Measurements from ENCODE around the gene NANOGP8.

DNA sequence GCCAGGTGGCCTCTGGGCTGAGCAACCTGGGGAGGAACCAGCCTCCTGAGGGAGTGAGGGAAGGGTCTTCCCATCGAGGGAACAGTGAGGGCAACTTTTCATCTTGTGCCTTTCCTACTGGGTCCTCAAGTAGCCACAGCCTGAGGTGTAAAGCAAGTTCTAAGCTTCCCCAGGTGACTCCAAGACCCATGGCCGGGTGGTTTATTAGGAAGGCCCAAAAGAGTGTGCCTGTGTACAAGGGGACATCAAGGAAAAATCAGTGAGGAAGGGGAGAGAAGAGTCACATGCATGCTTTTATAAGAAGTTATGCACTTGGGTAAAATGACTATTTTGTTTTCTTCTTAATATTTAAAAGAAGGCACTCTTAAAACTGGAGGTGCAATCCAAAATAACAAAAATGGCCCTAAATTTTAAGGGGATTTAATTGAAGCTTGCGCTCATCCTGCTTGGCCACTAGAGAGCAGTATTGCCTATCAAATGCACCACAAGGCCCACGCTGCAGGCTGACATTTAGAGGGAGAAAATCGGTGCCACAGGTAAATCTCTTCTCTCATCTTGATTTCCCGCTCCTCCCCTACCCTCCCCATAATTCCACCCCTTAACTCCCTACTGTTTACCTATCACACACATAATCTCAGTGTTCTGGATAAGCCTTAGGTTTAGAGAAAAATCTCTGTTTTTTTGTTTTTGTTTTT lies 6.7 kb downstream of the NANOGP8 start:
- TF ChIP-seq POLR2A (IDR thresholded peaks at IDR 0.05) = no peak
- TF ChIP-seq, protein P1, sequence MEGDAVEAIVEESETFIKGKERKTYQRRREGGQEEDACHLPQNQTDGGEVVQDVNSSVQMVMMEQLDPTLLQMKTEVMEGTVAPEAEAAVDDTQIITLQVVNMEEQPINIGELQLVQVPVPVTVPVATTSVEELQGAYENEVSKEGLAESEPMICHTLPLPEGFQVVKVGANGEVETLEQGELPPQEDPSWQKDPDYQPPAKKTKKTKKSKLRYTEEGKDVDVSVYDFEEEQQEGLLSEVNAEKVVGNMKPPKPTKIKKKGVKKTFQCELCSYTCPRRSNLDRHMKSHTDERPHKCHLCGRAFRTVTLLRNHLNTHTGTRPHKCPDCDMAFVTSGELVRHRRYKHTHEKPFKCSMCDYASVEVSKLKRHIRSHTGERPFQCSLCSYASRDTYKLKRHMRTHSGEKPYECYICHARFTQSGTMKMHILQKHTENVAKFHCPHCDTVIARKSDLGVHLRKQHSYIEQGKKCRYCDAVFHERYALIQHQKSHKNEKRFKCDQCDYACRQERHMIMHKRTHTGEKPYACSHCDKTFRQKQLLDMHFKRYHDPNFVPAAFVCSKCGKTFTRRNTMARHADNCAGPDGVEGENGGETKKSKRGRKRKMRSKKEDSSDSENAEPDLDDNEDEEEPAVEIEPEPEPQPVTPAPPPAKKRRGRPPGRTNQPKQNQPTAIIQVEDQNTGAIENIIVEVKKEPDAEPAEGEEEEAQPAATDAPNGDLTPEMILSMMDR (IDR thresholded peaks at IDR 0.05) = peak; percentile 68 to 92 (median 82)
